HL-60 (cell line): ENCODE data around the gene ELF2.

Experiments used
- DNase-seq, 2 experiments: peaks; one replicate each; pipeline ENCODE4 v3.0.0-alpha.2; 2010 to 2020; ENCODE audit warnings: low read depth in 1 of 2, low spot score in 1 of 2
- H3K27ac ChIP-seq: fragments of 250-450 bp; sonication (Bioruptor Pico); replicated peaks from 2 replicates; pipeline ENCODE4 v1.5.1; 2020; ENCODE audit warnings: mild to moderate bottlenecking, moderate library complexity
- H3K27me3 ChIP-seq: fragments of 250-450 bp; sonication (Bioruptor Pico); 2 replicates; pipeline ENCODE4 v1.5.1; 2021; ENCODE audit warnings: mild to moderate bottlenecking, moderate library complexity; ENCODE audit not compliant: insufficient read depth, poor library complexity, severe bottlenecking
- H3K4me3 ChIP-seq: replicated peaks from 2 replicates; pipeline ENCODE4 v1.5.1; 2011; ENCODE audit warnings: mild to moderate bottlenecking, control low read depth, low read length; ENCODE audit not compliant: insufficient read depth
- CTCF ChIP-seq: IDR thresholded peaks from one replicate; pipeline ENCODE4 v1.5.1; 2011; ENCODE audit warnings: low read length, control low read depth, inconsistent platforms; ENCODE audit not compliant: insufficient read depth
- GABPA ChIP-seq: IDR thresholded peaks from 2 replicates; pipeline ENCODE4 v1.6.1; 2012; ENCODE audit warnings: low read depth
- POLR2AphosphoS5 ChIP-seq: IDR thresholded peaks from 2 replicates; pipeline ENCODE4 v1.6.1; 2012; ENCODE audit warnings: low read depth
- REST ChIP-seq: IDR thresholded peaks from 2 replicates; pipeline ENCODE4 v1.6.1; 2012; ENCODE audit warnings: low read depth; ENCODE audit not compliant: insufficient replicate concordance
- SPI1 ChIP-seq: IDR thresholded peaks from 2 replicates; pipeline ENCODE4 v1.6.1; 2012; ENCODE audit warnings: low read depth, mild to moderate bottlenecking, borderline replicate concordance

ELF2 gene

GRCh38 chr4:139027776-139028175 lies 149.2 kb downstream of the ELF2 start:
- no peak overlapping the region for H3K27ac ChIP-seq
- no peaks in the 10 kb centered on the region for H3K27me3 ChIP-seq
- TF ChIP-seq GABPA, result no peak
- TF ChIP-seq POLR2AphosphoS5, result no peak
- no peak for TF ChIP-seq CTCF
- no peak for TF ChIP-seq REST
- no peak for TF ChIP-seq SPI1
- no peak overlapping the region for H3K4me3 ChIP-seq
- DNase-seq, result no peak

- no peak for DNase-seq
- no peak overlapping the region for H3K27ac ChIP-seq
- H3K4me3 ChIP-seq, result no peak overlapping the region
- no peaks in the 10 kb centered on the region for H3K27me3 ChIP-seq
- TF ChIP-seq GABPA (no peak), CTCF (no peak), REST (no peak), POLR2AphosphoS5 (no peak), SPI1 (no peak)
These were observed 151.2 kb downstream of the ELF2 start for GRCh38 chr4:139025841-139026240.

- TF ChIP-seq SPI1 (no peak), GABPA (no peak), REST (no peak), POLR2AphosphoS5 (no peak), CTCF (no peak)
- Histone ChIP-seq H3K27ac (no peak overlapping the region), H3K4me3 (no peak overlapping the region), H3K27me3 (no peaks in the 10 kb centered on the region)
- DNase-seq, result no peak
These were observed 152.3 kb downstream of the ELF2 start for GRCh38 chr4:139024686-139025085.
